A549 (cell line): Measurements from ENCODE around the gene PPM1G. TPM values are rescaled to one million over a fixed set of nuclear protein-coding genes. Genes with fewer than 3 reads are reported as not detected.

Experiments used
- ATAC-seq, 2 experiments: fragments of 200-7000 bp in 1 of 2; fragments of >200 bp in 1 of 2; cut with Nextera tagmentation in 1 of 2; cut with Tn5 transposase in 1 of 2; 3 replicates each; pipeline versions ENCODE4 v1.8.0 to v1.9.1; 2018 to 2020; ENCODE audit warnings: mild to moderate bottlenecking in 1 of 2, moderate library complexity in 1 of 2
- CTCF ChIA-PET: fragments of 300-600 bp; sonication (Branson Sonifier 250); formaldehyde crosslinking; extraction: SDS; loops from one replicate; lab custom pipeline; 2021; ENCODE audit warnings: antibody characterized with exemption, inconsistent platforms; lab: Yijun Ruan, JAX
- POLR2A ChIA-PET: fragments of 350-600 bp; formaldehyde crosslinking; extraction: SDS; loops from one replicate; lab custom pipeline; 2021; ENCODE audit warnings: antibody characterized with exemption, inconsistent platforms; lab: Yijun Ruan, JAX
- DNase-seq, 2 experiments: peaks; one replicate each; pipeline versions ENCODE4 v3.0.0 to v3.0.0-alpha.2; 2011 to 2016; ENCODE audit warnings: low read depth in 1 of 2, low spot score in 1 of 2
- FAIRE-seq: peaks from 2 replicates; lab custom pipeline; 2011; peaks lifted over from hg19 to GRCh38; lab: Jason Lieb, UNC
- H3K27ac ChIP-seq, 2 experiments: fragments of >200 bp; sonication (Bioruptor Twin); formaldehyde crosslinking; 3 replicates each; pipeline ENCODE4 v1.5.1; 2016 to 2017
- H3K4me1 ChIP-seq: fragments of >200 bp; sonication (Bioruptor Twin); formaldehyde crosslinking; 3 replicates; pipeline ENCODE4 v1.6.1; 2016
- H3K4me2 ChIP-seq: fragments of >200 bp; sonication (Bioruptor Twin); formaldehyde crosslinking; 3 replicates; pipeline ENCODE4 v1.6.1; 2016
- H3K4me3 ChIP-seq: fragments of >200 bp; sonication (Bioruptor Twin); formaldehyde crosslinking; 3 replicates; pipeline ENCODE4 v1.5.1; 2016
- H3K9me3 ChIP-seq: fragments of >200 bp; sonication (Bioruptor Twin); formaldehyde crosslinking; 3 replicates; pipeline ENCODE4 v1.6.1; 2016
- BHLHE40 ChIP-seq: IDR thresholded peaks from 2 replicates; pipeline ENCODE4 v1.6.1; 2012; ENCODE audit warnings: low read depth, low read length, inconsistent platforms
- CEBPB ChIP-seq, 2 experiments: fragments of >200 bp in 1 of 2; sonication (Bioruptor Twin) in 1 of 2; formaldehyde crosslinking in 1 of 2; IDR thresholded peaks; 2 replicates each; pipeline ENCODE4 v1.6.1; 2012 to 2016
- CHD4 ChIP-seq: fragments of 200-600 bp; sonication (generic); IDR thresholded peaks from 2 replicates; pipeline ENCODE4 v1.6.1; 2016; ENCODE audit warnings: antibody characterized with exemption, mild to moderate bottlenecking, borderline replicate concordance
- EHF ChIP-seq: fragments of 250-450 bp; sonication (Bioruptor Pico); IDR thresholded peaks from 2 replicates; pipeline ENCODE4 v1.5.0; 2020; ENCODE audit warnings: mild to moderate bottlenecking
- EP300 ChIP-seq, 2 experiments: fragments of >200 bp; sonication (Bioruptor Twin); formaldehyde crosslinking; IDR thresholded peaks; 2 replicates in 1 of 2; 3 replicates in 1 of 2; pipeline ENCODE4 v1.6.1; 2016 to 2017
- FOSB ChIP-seq: fragments of 250-450 bp; sonication (Bioruptor Pico); IDR thresholded peaks from 2 replicates; pipeline ENCODE4 v1.5.0; 2020; ENCODE audit warnings: mild to moderate bottlenecking, moderate library complexity
- HDAC2 ChIP-seq: fragments of 200-600 bp; sonication (generic); IDR thresholded peaks from 2 replicates; pipeline ENCODE4 v1.6.1; 2016
- HOXB13 ChIP-seq: fragments of 250-450 bp; sonication (Bioruptor Pico); IDR thresholded peaks from 2 replicates; pipeline ENCODE4 v1.5.0; 2020; ENCODE audit warnings: low read depth, mild to moderate bottlenecking, moderate library complexity
- JUN ChIP-seq, 2 experiments: fragments of >200 bp; sonication (Bioruptor Twin); formaldehyde crosslinking; IDR thresholded peaks; 2 replicates in 1 of 2; 3 replicates in 1 of 2; pipeline ENCODE4 v1.6.1; 2016 to 2017
- JUNB ChIP-seq: fragments of >200 bp; sonication (Bioruptor Twin); formaldehyde crosslinking; IDR thresholded peaks from 2 replicates; pipeline ENCODE4 v1.6.1; 2016
- MAFK ChIP-seq: fragments of 450-650 bp; IDR thresholded peaks from 2 replicates; pipeline ENCODE4 v1.6.1; 2014; ENCODE audit not compliant: partially characterized antibody
- MYC ChIP-seq: IDR thresholded peaks from 2 replicates; pipeline ENCODE4 v1.6.1; 2012; ENCODE audit warnings: mild to moderate bottlenecking, inconsistent platforms, low read length, improper control_type of control experiment, borderline replicate concordance
- NFE2L2 ChIP-seq: fragments of 150-350 bp; conservative IDR thresholded peaks from 2 replicates; pipeline ENCODE4 v1.6.1; 2014; ENCODE audit warnings: low read length
- NR3C1 ChIP-seq: fragments of >200 bp; sonication (Bioruptor Twin); formaldehyde crosslinking; IDR thresholded peaks from 3 replicates; pipeline ENCODE4 v1.6.1; 2017
- PHF8 ChIP-seq: fragments of 200-600 bp; sonication (generic); IDR thresholded peaks from 2 replicates; pipeline ENCODE4 v1.6.1; 2016; ENCODE audit warnings: low read depth, mild to moderate bottlenecking, antibody characterized with exemption, moderate library complexity, borderline replicate concordance
- RARB ChIP-seq: fragments of 250-450 bp; sonication (Bioruptor Pico); IDR thresholded peaks from 2 replicates; pipeline ENCODE4 v1.8.0; 2021; ENCODE audit warnings: mild to moderate bottlenecking, moderate library complexity
- RCOR1 ChIP-seq: fragments of 150-350 bp; IDR thresholded peaks from 2 replicates; pipeline ENCODE4 v1.6.1; 2014; ENCODE audit warnings: antibody characterized with exemption, low read length, low read depth
- RFX5 ChIP-seq: fragments of 450-650 bp; IDR thresholded peaks from 2 replicates; pipeline ENCODE4 v1.7.1; 2014; ENCODE audit warnings: antibody characterized with exemption, mild to moderate bottlenecking, moderate library complexity
- ZC3H11A ChIP-seq: fragments of 450-650 bp; IDR thresholded peaks from 2 replicates; pipeline ENCODE4 v1.6.1; 2014; ENCODE audit warnings: antibody characterized with exemption, mild to moderate bottlenecking
- WGBS: methylation state at CpG from one replicate; pipeline ENCODE4 v1.1.6; 2017; ENCODE audit errors: missing lambda C conversion rate; 5-methylcytosine and 5-hydroxymethylcytosine counted together
- polyA plus RNA-seq, 4 experiments: library from polyadenylated mRNA; depleted of rRNA in 3 of 4; stranded (reverse); fragments of >200 nt; fragmentation: RNase III in 1 of 4; extraction: RNeasy Plus Mini Kit Qiagen cat#74134 plus additional on column Dnase treatment in 1 of 4; gene quantifications; 2 replicates in 3 of 4; 3 replicates in 1 of 4; pipeline ENCODE4 v1.2.3, GENCODE V29; 2011 to 2017
- TF ChIP-seq, protein P1 (sequence below): fragments of 450-650 bp; IDR thresholded peaks from 2 replicates; pipeline ENCODE4 v1.6.1; 2014; ENCODE audit warnings: antibody characterized with exemption
- TF ChIP-seq, protein P2 (sequence below): fragments of >200 bp; sonication (Bioruptor Twin); formaldehyde crosslinking; IDR thresholded peaks from 3 replicates; pipeline ENCODE4 v1.6.1; 2016
- TF ChIP-seq, protein P3 (sequence below): fragments of 200-600 bp; sonication (generic); IDR thresholded peaks from 2 replicates; pipeline ENCODE4 v1.6.1; 2016; ENCODE audit warnings: antibody characterized with exemption, mild to moderate bottlenecking, moderate library complexity

Gene PPM1G
- polyA plus RNA-seq, 2 of the 4 experiments (the other 2 are of a cell fraction) = 129 to 230 TPM

DNA sequence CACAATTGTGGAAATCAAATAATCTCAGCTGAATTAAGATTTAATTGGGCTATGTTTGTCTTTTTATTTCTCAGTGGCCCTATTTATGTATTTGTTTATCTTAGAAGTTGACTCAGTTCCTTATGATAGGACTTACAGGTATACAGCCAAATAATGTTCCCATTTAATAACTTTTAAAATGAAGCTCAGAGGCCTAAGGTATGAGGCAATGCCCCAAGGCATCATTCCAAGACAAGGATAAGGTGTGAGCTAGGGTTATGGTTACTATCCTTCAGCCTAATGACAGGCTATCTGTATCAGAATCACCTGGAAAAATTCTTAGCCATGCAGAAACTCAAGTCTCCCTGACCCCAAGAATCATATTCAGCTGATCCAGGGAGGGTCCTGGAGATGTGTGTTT, 11.6 kb upstream of the PPM1G start (continued):
- TF ChIP-seq, protein P1, sequence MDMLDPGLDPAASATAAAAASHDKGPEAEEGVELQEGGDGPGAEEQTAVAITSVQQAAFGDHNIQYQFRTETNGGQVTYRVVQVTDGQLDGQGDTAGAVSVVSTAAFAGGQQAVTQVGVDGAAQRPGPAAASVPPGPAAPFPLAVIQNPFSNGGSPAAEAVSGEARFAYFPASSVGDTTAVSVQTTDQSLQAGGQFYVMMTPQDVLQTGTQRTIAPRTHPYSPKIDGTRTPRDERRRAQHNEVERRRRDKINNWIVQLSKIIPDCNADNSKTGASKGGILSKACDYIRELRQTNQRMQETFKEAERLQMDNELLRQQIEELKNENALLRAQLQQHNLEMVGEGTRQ = no peak

DNA sequence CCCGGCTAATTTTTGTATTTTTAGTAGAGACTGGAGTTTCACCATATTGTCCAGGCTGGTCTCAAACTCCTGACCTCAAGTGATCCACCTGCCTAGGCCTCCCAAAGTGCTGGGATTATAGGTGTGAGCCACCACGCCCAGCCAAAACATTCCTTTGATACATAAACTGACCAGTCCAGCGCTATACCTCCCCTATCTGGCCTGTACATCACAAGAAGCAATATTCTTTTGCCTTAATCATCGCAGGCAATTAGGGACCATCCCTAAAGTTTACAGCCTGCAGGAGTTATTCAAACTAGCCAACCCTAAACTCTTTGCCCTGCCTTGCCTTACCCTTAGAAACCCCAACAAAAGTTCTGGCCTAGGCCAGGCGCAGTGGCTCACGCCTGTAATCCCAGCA, 6.8 kb upstream of the PPM1G start:
- Histone ChIP-seq H3K9me3 (no peaks in the 10 kb centered on the region), H3K4me3 (no peak overlapping the region), H3K4me1 (peaks cover 14% of the 10 kb centered on the region; the same call in 2 of the 3 replicates), H3K4me2 (no peak overlapping the region), H3K27ac (no peak overlapping the region)
- no peak for TF ChIP-seq HDAC2
- TF ChIP-seq RARB = no peak
- no peak for TF ChIP-seq MYC
- TF ChIP-seq PHF8 = no peak
- no peak for TF ChIP-seq JUN (IDR thresholded peaks at IDR 0.05)
- no peak for TF ChIP-seq MAFK
- TF ChIP-seq NR3C1 = no peak
- TF ChIP-seq NFE2L2 = no peak
- TF ChIP-seq CHD4 = no peak
- TF ChIP-seq EP300 (IDR thresholded peaks at IDR 0.05) = no peak
- TF ChIP-seq ZC3H11A = no peak
- no peak for TF ChIP-seq JUNB
- no peak for TF ChIP-seq HOXB13 (CRISPR knock-in tag)
- TF ChIP-seq, protein P2, sequence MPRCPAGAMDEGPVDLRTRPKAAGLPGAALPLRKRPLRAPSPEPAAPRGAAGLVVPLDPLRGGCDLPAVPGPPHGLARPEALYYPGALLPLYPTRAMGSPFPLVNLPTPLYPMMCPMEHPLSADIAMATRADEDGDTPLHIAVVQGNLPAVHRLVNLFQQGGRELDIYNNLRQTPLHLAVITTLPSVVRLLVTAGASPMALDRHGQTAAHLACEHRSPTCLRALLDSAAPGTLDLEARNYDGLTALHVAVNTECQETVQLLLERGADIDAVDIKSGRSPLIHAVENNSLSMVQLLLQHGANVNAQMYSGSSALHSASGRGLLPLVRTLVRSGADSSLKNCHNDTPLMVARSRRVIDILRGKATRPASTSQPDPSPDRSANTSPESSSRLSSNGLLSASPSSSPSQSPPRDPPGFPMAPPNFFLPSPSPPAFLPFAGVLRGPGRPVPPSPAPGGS = no peak
- TF ChIP-seq BHLHE40 = no peak
- no peak for ATAC-seq
- 93% methylated on average over 6 of the region's 6 CpGs for WGBS
- POLR2A ChIA-PET = no interaction called here
- FAIRE-seq = no peak
- no peak for DNase-seq
- CTCF ChIA-PET = interaction anchor here (0.7 kb wide), 1 partner anchor 165 kb away, joined by 3 read pairs; no protein-coding TSS in a partner anchor

DNA sequence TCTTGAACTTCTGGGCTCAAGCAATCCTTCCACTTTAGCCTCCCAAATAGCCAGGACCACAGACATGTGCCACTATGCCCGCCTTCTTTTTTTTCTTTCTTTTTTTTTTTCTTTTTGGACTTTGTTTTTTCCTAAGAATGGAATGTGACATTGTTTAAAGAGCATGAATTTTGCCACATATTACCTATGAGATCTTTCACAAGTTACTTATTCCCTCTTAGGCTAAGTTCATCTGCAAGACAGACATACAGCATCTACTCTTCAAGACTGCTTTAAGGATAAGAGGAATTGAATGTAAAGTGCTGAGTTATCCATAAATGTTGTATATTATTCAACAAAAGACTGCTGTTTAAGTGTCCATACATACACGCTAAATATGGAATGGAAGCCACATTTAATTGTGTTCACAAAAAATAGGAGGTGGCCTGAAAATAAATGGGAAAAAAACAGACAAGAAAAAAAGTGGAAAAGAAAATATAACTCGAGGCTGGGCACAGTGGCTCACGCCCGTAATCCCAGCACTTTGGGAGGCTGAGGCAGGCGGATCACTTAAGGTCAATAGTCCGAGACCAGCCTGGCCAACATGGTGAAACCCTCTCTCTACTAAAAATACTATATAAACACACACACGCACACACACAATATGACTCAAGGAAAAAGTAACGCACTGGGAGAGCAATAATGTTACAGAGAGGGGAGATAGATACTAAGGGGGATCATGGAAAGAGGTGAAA, 3.2 kb upstream of the PPM1G start:
- DNase-seq = peak in 1 of 2 experiments; percentile 29
- TF ChIP-seq MAFK (peak; percentile 20), FOSB (CRISPR knock-in tag) (no peak), NR3C1 (no peak), RCOR1 (no peak), EHF (no peak)
- Histone ChIP-seq H3K4me1 (peaks cover 23% of the 10 kb centered on the region; the same call in 2 of the 3 replicates), H3K9me3 (no peaks in the 10 kb centered on the region), H3K4me2 (peak overlapping the region; percentile 6; the same call in 1 of the 3 replicates), H3K27ac (peak overlapping the region in 1 of 2 experiments; percentile 16; a peak in 1 of 6 replicates), H3K4me3 (no peak overlapping the region)
- 65% methylated on average over 9 of the region's 9 CpGs for WGBS
- ATAC-seq = no peak
- no peak for FAIRE-seq
- ChIA-PET CTCF (interaction anchor here (0.6 kb wide), 1 partner anchor 248 kb away, joined by 3 read pairs; no protein-coding TSS in a partner anchor), POLR2A (no interaction called here)

DNA sequence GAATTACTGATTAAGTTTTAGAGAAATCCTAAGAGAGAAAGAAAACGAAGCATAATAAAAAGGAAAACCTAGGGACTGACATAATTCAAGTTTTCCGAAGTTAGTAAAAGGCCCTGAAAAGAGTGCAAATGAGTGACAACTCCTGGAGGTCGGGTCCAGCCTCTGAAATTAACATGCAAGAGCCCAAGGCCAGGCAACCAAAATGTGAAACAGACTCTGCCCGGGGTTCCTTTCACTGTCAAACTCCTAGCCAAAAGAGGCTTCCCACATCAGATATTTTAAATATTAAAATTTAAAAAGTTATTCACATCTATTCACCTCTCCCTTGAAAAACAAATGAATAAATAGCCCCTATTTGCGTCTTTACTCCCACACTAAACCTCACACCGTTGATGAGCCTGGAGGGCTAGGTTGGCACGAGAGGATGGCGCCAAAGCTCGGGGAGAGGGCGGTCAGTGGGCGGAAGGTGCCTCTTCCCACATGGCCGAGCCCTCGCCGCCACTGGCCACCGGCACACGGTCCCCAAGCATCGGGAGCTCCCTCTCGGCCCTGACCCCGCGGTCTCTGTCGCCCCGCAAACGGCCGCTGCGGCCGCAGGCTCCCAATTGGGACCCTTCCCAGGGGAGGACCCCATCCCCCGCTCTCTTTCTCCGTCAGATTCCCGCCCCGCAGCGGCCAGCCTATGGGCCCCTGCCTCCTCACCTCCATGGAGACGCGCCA, 630 bp downstream of the PPM1G start:
- ChIA-PET POLR2A (interaction anchor here (0.9 to 3.1 kb wide), 11 partner anchors 8 to 255 kb away, joined by 3 to 78 read pairs (median 6); partner anchors contain the start of genes CCDC121, GPN1, NRBP1 and SLC4A1AP), CTCF (interaction anchor here (0.6 to 5.3 kb wide), 17 partner anchors 8 to 281 kb away, joined by 3 to 72 read pairs (median 4); partner anchors contain the start of genes NRBP1, SLC4A1AP and SUPT7L)
- DNase-seq (peak; percentile 29 to 35), ATAC-seq (peak; percentile 73 to 76)
- WGBS = 1% methylated on average over 11 of the region's 33 CpGs
- peak overlapping the region; percentile 89 for H3K4me2 ChIP-seq
- no peak for TF ChIP-seq EHF
- TF ChIP-seq PHF8 = 0 out of 2 replicates have a peak, but pooled peaks have one; percentile 73
- no peak for TF ChIP-seq RFX5
- TF ChIP-seq CEBPB (IDR thresholded peaks at IDR 0.05) = no peak
- TF ChIP-seq, protein P3, sequence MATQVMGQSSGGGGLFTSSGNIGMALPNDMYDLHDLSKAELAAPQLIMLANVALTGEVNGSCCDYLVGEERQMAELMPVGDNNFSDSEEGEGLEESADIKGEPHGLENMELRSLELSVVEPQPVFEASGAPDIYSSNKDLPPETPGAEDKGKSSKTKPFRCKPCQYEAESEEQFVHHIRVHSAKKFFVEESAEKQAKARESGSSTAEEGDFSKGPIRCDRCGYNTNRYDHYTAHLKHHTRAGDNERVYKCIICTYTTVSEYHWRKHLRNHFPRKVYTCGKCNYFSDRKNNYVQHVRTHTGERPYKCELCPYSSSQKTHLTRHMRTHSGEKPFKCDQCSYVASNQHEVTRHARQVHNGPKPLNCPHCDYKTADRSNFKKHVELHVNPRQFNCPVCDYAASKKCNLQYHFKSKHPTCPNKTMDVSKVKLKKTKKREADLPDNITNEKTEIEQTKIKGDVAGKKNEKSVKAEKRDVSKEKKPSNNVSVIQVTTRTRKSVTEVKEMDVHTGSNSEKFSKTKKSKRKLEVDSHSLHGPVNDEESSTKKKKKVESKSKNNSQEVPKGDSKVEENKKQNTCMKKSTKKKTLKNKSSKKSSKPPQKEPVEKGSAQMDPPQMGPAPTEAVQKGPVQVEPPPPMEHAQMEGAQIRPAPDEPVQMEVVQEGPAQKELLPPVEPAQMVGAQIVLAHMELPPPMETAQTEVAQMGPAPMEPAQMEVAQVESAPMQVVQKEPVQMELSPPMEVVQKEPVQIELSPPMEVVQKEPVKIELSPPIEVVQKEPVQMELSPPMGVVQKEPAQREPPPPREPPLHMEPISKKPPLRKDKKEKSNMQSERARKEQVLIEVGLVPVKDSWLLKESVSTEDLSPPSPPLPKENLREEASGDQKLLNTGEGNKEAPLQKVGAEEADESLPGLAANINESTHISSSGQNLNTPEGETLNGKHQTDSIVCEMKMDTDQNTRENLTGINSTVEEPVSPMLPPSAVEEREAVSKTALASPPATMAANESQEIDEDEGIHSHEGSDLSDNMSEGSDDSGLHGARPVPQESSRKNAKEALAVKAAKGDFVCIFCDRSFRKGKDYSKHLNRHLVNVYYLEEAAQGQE = no peak
- TF ChIP-seq, all 56 proteins: peak for 1
- Histone ChIP-seq H3K27ac (peak overlapping the region; percentile 90 to 92), H3K4me1 (peaks cover 26% of the 10 kb centered on the region; the same call in 2 of the 3 replicates), H3K9me3 (no peaks in the 10 kb centered on the region), H3K4me3 (peak overlapping the region; percentile 87)
- no peak for FAIRE-seq
